A549 (cell line): ENCODE results near the gene RBSN.

Experiments used
- CEBPB ChIP-seq, 2 experiments: fragments of >200 bp in 1 of 2; sonication (Bioruptor Twin) in 1 of 2; formaldehyde crosslinking in 1 of 2; IDR thresholded peaks; 2 replicates each; pipeline ENCODE4 v1.6.1; 2012 to 2016
- CHD2 ChIP-seq: fragments of 150-350 bp; IDR thresholded peaks from 2 replicates; pipeline ENCODE4 v1.6.1; 2014; ENCODE audit warnings: low read length; ENCODE audit not compliant: partially characterized antibody
- KDM1A ChIP-seq: fragments of 200-600 bp; sonication (generic); IDR thresholded peaks from 2 replicates; pipeline ENCODE4 v1.6.1; 2016; ENCODE audit warnings: low read depth, mild to moderate bottlenecking
- POLR2A ChIP-seq: IDR thresholded peaks from 2 replicates; pipeline ENCODE4 v1.6.1; 2012; ENCODE audit warnings: mild to moderate bottlenecking, low read length
- POLR2AphosphoS2 ChIP-seq: conservative IDR thresholded peaks from 2 replicates; pipeline ENCODE4 v1.6.1; 2012; ENCODE audit warnings: low read length, improper control_type of control experiment, inconsistent platforms
- SREBF2 ChIP-seq: fragments of 450-650 bp; IDR thresholded peaks from 2 replicates; pipeline ENCODE4 v1.6.1; 2014; ENCODE audit warnings: mild to moderate bottlenecking, moderate library complexity
- ZFP36 ChIP-seq: fragments of 450-650 bp; IDR thresholded peaks from 2 replicates; pipeline ENCODE4 v1.6.1; 2014; ENCODE audit warnings: borderline replicate concordance; ENCODE audit not compliant: partially characterized antibody
- TF ChIP-seq, protein P1 (sequence below): fragments of >200 bp; sonication (Bioruptor Twin); formaldehyde crosslinking; IDR thresholded peaks from 3 replicates; pipeline ENCODE4 v1.5.1; 2016
- TF ChIP-seq, protein P2 (sequence below): IDR thresholded peaks from 2 replicates; pipeline ENCODE4 v1.6.1; 2012
- TF ChIP-seq, protein P3 (sequence below): fragments of 150-350 bp; IDR thresholded peaks from 2 replicates; pipeline ENCODE4 v1.6.1; 2014; ENCODE audit warnings: low read depth, mild to moderate bottlenecking, low read length
- TF ChIP-seq, protein P4 (sequence below): fragments of 200-600 bp; sonication (generic); IDR thresholded peaks from 2 replicates; pipeline ENCODE4 v1.6.1; 2016; ENCODE audit warnings: antibody characterized with exemption, mild to moderate bottlenecking, moderate library complexity

DNA sequence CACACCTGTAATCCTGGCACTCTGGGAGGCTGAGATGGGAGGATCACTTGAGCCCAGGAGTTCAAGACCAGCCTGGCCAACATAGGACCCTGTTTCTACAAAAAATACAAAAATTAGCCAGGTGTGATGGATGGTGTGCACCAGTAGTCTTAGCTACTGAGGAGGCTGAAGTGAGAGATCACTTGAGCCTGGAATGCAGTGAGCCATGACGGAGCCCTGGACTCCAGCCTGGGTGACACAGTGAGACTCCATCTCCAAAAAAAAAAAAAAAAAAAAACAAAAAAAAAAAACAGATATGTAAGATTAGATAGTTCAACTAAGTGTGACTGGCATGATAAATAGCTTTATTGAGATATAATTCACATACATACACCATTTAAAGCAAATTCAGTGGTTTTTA is 9.7 kb downstream of the RBSN start:
- TF ChIP-seq, protein P1, sequence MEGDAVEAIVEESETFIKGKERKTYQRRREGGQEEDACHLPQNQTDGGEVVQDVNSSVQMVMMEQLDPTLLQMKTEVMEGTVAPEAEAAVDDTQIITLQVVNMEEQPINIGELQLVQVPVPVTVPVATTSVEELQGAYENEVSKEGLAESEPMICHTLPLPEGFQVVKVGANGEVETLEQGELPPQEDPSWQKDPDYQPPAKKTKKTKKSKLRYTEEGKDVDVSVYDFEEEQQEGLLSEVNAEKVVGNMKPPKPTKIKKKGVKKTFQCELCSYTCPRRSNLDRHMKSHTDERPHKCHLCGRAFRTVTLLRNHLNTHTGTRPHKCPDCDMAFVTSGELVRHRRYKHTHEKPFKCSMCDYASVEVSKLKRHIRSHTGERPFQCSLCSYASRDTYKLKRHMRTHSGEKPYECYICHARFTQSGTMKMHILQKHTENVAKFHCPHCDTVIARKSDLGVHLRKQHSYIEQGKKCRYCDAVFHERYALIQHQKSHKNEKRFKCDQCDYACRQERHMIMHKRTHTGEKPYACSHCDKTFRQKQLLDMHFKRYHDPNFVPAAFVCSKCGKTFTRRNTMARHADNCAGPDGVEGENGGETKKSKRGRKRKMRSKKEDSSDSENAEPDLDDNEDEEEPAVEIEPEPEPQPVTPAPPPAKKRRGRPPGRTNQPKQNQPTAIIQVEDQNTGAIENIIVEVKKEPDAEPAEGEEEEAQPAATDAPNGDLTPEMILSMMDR = no peak
- TF ChIP-seq POLR2A (no peak), ZFP36 (no peak), SREBF2 (no peak), KDM1A (no peak), CEBPB (IDR thresholded peaks at IDR 0.05) (no peak), POLR2AphosphoS2 (no peak), CHD2 (no peak)
- TF ChIP-seq, protein P2, sequence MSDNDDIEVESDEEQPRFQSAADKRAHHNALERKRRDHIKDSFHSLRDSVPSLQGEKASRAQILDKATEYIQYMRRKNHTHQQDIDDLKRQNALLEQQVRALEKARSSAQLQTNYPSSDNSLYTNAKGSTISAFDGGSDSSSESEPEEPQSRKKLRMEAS = no peak
- TF ChIP-seq, protein P3, sequence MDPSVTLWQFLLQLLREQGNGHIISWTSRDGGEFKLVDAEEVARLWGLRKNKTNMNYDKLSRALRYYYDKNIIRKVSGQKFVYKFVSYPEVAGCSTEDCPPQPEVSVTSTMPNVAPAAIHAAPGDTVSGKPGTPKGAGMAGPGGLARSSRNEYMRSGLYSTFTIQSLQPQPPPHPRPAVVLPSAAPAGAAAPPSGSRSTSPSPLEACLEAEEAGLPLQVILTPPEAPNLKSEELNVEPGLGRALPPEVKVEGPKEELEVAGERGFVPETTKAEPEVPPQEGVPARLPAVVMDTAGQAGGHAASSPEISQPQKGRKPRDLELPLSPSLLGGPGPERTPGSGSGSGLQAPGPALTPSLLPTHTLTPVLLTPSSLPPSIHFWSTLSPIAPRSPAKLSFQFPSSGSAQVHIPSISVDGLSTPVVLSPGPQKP = no peak
- TF ChIP-seq, protein P4, sequence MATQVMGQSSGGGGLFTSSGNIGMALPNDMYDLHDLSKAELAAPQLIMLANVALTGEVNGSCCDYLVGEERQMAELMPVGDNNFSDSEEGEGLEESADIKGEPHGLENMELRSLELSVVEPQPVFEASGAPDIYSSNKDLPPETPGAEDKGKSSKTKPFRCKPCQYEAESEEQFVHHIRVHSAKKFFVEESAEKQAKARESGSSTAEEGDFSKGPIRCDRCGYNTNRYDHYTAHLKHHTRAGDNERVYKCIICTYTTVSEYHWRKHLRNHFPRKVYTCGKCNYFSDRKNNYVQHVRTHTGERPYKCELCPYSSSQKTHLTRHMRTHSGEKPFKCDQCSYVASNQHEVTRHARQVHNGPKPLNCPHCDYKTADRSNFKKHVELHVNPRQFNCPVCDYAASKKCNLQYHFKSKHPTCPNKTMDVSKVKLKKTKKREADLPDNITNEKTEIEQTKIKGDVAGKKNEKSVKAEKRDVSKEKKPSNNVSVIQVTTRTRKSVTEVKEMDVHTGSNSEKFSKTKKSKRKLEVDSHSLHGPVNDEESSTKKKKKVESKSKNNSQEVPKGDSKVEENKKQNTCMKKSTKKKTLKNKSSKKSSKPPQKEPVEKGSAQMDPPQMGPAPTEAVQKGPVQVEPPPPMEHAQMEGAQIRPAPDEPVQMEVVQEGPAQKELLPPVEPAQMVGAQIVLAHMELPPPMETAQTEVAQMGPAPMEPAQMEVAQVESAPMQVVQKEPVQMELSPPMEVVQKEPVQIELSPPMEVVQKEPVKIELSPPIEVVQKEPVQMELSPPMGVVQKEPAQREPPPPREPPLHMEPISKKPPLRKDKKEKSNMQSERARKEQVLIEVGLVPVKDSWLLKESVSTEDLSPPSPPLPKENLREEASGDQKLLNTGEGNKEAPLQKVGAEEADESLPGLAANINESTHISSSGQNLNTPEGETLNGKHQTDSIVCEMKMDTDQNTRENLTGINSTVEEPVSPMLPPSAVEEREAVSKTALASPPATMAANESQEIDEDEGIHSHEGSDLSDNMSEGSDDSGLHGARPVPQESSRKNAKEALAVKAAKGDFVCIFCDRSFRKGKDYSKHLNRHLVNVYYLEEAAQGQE = no peak
